Cerebellar nuclear complex (tissue), 1 donor: ENCODE results near the gene ST7L.

ENCODE experiments used
- DNase-seq, 2 experiments: peaks; one replicate each; lab custom pipeline; 2025; lab: John Stamatoyannopoulos, UW

Gene ST7L

DNA sequence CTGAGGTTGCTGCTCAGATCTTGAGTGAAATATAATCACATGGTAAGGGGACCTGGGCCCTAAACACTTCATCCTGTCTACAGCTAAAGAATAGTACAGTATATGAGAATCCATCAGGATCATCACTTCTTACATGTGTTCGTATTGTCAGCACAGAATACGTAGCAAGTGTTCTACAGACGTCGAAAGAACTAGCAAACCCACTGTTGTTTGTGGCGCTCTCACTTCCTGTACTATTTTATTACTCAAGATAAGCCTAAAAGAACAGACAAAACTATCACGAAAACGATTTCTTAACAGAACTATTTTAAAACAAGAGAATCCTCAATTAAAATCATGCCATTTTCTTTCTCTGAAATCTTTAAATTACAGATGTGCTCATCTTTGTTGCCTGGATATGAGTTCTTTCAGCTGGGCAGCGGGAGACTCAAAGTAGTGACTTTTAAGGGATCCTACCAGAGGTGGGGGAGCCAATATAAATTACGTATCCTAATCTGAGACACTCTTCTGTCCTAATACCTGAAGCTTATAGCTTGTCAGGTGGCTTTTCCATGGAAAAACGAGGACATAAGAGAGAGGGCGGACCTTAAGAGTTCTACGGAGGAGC is 724 bp downstream of the ST7L start:
- DNase-seq: no peak

DNA sequence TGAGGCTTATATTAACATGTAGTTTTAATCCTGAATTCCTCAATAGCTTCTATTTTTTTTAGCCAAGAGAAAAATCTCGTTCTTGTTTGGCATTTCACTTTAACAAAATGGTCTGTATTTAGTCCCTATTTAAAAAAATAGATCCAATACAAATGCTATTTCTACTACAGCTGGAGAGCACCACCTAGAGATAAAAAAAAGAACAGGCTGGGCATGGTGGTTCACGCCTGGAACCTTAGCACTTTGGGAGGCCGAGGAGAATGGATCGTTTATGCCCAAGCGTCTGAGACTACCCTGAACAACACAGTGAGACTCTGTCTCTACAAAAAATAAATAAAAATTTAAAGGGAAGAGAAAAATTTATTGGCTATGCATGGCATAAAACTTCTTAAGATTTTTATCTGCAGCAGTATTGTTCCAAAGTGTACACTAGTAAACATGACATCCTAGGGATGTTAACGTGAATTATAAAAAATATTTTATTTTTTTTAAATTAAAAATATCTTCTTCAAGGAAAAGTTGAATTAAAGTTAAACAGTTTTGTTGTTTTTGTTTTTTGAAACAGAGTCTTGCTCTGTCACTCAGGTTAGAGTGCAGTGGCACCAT is 4.4 kb downstream of the ST7L start:
- no peak for DNase-seq

DNA sequence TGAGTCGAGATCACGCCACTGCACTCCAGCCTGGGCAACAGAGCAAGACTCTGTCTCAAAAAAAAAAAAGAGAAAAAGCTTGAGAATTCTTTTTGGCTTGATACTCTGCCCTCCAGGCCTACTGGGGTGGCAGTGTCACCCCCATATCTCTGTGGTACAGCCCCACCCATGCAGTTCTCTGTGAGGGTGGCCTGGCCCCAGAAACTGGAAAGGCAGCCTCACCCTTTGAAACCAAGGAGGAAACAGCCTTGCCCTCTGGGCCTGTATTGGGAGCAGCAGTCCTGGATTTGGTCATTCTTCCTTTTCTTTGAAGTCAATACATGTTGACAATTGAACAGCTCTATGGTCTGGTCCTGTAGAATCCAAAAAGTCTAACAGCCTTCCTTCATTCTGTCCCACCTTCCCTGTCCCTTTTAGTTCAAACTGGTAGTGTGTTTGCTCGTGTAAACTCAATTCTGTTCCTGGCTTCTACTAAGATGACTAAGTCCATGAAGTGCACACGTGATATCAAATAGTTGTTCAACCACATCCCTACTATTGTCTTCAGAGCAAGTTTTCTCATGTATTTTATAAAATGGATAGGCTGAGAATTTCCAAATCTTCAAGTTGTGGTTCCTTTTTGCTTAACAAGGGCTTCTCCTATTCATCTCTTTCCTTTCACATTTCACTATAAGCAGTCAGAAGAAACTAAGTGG is 13.2 kb downstream of the ST7L start:
- DNase-seq: no peak

DNA sequence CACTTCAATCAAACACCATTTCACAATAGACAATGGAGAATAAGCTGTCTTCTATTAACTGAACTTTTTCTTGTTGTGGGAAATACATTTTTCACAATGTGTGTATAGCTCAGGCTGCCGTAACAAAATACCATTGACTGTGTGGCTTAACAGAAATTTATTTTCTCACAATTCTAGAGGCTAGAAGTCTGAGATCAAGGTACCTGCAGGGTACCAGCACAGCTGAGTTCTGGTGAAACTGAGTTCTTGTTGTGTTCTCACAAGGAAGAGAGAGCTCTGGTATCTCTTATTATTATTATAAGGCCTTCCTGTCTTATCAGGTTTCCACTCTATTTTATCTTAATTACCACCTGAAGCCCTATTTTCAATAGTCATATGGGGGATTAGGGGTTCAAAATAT is 15.4 kb downstream of the ST7L start:
- DNase-seq: no peak

DNA sequence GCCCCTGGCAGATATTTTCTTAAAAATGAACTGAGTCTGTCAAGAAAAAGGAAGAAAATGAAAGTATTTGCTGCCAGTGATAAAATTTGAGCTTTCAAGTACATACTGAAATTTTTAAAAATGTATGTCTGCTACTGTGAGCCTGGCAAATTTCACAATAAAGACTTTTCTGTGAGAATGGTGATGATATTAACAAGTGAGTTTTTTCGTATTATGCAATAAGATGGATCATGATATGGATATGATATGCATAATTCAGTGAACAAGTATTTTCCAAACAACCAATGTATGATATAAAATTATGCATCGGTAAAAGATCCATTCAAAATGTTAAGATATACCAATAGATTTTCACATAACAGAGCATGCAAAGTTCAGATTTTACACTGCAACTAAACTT is 15.9 kb downstream of the ST7L start:
- DNase-seq: no peak

DNA sequence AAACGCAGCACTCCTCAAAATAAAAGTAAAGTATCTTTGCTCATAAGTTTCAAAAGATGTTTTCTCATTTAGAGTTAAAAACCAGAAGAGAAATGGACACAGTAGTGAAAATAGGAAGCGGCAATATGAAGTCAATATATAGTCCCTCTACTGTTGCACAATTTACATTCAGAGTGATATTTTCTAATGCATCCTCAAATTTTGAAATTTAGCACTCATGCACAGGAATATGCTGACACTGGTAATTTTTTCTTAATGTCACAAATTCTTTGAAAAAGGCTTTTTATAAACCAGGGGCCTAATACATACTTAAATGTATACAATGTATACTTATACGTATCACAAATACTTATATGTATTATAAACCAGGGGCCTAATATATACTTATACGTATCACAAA is 19.5 kb downstream of the ST7L start:
- DNase-seq: no peak

DNA sequence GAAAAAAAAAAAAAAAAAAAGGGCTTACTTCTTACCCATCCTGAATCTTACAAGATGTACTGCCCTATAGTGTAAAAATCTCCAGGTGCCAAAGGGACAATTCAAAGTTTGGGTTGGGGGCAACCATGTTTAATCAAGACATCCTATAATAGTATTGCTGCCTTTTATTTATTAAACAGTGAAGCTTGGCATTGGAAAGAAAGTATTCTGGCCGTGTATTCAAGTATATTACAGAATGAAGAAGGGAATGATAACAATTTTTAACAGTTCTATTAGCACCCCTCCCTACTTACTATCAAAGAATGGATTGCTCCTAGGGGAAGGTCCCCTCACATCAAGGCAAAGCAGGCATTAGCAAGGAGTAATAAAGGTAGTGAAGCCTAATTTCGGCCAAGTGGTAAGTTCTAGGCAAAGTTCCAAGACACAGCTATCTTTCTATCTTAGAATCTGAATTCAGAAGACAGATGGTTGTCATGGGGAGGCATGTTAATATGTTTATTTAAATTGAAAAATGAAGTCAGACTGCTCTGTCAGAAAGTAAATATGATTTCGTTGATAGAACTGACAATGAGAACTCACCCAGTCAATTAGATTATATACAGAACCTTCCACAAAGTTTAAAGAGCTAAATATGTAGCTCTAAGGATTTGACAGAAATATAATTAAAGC is 24.6 kb downstream of the ST7L start:
- DNase-seq: no peak

DNA sequence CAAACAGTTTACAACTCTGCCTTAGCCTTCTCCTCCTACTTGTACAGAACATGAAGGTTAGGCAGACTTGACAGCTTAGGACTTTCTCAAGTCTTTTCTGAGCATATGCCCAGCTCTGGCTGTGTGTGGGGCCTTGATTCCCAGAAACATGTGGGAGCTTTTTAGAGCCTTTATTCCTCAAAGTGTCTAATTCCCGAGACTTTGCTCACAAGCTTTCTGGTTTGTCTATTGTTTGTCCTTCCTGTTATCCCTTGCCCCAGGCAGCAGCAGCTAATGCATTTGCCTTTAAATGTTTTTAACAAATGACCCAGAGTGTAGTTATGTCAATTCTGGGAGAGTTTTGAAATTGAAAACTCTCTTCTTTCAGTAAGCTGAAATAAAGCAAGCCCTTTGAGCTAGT is 29.2 kb downstream of the ST7L start:
- DNase-seq: no peak

DNA sequence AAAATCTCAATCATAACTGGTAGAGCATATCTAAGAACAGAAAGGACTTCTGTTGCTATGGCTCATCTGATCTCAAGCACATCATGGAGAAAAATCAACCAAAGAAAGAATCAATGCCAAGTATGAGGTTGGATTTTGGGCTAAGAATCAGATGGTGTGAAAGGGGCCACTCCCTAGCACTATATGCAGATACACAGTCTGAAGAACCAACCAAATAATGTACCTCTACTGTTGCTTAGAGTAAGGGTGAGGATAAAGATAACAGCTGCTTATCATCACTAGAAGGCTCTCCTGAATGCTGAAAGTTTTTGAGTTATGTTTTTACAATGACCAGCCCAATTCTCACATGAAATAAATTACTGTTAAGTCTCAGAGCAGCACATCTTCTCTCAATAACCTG is 35.6 kb downstream of the ST7L start:
- no peak for DNase-seq

DNA sequence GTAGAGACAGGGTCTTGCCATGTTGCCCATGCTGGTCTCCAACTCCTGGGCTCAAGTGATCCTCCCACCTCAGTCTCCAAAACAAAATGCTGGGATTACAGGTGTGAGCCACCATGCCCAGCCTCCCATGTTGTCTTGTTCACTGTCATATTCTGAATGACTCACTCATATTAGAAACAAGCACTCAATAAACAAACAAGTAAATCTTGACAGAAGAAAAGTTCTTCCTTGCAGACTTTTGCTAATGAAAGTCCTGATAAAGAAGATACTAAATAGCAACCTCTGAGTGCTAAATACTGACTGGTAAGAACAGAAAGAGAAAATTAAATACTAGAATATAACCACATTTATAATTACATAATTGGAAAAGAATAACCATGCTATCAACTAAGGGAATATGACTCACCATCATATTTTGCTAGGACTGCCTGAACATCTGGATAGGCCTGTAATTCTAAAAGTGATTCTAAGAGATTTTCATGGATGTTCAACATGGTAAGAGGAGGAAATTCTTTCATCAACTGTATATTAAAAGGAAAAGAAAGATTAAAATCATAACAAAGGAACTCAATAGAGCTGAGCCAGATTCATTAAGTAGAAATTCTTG is 37.3 kb downstream of the ST7L start:
- no peak for DNase-seq

DNA sequence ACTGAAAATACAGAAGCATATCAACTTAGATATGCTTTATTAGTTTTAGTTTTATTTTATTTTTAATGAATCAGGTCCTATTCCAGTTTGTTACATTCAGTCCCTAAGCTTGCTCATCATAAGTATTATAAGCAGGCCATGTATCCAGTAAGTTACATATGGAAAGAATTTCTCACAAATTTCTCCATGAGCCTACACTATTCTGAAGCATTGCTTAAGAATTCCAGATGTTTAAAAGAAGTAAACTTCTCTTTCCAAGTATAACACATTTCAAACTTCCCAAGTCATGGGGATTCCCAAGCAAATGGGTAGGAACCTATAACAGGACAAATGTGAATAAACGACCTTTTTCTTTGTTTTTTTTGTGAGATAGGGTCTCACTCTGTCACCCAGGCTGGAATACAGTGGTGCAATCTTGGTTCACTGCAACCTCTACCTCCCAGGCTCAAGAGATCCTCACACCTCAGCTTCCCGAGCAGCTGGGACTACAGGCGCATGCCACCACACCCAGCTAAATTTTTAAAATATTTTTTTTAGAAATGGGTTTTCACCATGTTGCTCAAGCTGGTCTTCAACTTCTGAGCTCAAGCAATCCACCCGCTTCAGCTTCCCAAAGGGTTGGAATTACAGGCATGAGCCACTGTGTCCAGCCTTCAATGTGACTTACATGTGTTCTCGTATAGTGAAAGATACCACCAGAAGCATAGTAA is 39.0 kb downstream of the ST7L start:
- DNase-seq: no peak

DNA sequence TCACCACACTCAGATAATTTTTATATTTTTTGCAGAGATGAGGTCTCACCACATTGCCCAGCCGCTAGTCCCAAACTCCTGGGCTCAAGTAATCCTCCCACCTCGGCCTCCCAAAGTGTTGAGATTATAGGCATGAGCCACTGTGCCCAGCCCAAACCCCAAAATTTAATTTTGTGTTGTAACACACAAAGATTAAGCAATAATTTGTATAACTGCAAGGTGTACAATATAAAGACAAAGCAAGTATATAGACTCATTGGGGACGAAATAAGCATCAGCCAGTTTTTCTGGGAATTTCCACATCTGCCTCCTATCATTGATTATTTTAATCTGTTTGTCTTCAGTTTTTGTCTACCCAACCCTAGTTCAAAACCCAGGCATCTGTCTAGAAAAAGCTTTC is 42.7 kb downstream of the ST7L start:
- no peak for DNase-seq

DNA sequence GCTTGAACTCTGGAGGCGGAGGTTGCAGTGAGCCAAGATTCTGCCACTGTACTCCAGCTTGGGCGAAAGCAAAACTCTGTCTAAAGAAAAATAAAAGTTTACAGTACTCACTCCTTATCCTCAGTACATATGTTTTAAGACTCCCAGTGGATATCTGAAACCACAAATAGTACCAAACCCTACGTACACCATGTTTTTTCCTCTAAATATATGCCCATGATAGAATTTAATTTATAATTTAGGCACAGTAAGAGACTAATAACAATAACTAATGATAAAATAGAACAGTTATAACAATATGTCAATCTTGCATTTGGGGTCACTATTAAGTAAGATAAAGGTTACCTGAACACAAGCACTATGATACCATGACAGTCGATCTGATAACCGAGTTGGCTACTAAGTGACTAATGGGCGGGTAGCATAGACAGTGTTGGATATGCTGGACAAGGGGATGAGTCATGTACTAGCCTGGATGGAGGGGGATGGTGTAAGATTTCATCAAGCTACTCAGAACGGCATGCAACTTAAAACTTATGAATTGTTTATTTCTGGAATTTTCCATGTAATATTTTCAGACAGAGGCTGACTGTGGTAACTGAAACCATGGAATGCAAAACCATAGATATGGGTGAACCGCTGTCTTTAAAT is 43.7 kb downstream of the ST7L start:
- no peak for DNase-seq

DNA sequence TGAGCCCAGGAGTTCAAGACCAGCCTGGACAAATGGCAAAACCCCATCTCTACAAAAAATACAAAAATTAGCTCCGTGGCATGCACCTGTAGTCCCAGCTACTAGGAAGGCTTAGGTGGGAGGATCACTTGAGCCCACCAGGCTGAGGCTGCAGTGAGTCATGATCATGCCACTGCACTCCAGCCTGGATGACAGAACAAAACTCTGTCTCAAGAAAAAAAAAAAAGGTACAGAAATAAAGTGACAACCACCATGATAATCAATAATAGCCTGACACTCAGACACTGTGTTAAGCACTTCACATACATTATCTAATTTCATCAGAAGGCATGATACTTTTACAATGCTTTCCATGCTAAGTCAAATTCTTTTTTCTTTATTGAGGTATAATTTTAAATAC is 53.1 kb downstream of the ST7L start:
- DNase-seq: no peak

DNA sequence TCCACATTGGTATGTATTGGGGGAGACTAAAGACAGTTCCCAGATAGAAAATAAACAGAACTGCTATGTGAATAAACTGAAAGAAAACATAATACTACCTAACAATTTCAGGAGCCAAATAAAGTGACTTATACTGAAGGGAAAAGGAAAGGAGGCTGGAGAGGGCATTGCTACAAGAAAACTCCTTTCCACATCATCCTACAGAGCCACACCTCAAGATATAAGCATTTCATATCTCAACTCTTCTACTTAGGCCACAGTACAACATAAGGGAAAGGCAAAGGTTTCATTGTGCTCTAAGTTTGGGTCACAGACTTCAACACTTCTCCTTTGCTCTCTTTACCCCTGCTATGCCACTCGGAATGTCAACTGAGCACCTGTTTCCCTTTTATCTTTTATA is 54.9 kb downstream of the ST7L start:
- DNase-seq: no peak

DNA sequence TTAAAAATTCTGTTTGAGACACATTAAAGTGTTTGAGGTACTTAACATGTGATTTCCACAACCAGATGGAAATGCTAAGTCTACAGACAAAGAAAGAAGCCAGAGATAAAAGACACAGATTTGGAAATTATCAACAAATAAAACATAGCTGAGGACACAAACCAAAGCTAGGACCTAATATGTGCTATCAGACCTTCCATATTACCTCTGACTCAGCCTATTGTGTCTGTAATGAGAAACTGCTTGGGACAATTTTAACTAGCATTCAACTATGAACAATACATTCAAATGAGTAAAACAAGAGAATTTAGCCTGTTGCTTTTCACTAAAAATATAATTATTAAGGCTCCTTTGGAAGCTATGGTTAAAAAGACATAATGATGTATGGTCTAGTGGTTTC is 55.6 kb downstream of the ST7L start:
- no peak for DNase-seq

DNA sequence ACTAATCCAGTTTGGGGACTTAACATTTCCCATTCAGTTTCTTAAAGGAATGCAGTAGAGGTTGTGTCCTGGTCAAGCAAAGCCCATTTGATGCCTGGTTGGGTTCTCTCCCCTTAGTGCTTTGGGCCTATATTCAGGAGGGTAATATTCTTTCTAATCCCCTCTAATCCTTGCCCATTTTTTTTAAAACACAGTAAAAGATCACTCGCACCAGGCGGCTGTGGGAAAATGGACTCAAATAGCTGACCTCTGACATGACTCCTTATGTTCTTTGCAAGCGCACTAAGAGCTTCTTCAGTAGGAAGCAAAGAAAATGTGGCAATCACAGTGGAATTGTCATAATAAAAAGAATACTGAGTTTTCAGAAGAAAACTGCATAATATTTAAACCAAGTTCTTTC is 60.3 kb downstream of the ST7L start:
- no peak for DNase-seq

DNA sequence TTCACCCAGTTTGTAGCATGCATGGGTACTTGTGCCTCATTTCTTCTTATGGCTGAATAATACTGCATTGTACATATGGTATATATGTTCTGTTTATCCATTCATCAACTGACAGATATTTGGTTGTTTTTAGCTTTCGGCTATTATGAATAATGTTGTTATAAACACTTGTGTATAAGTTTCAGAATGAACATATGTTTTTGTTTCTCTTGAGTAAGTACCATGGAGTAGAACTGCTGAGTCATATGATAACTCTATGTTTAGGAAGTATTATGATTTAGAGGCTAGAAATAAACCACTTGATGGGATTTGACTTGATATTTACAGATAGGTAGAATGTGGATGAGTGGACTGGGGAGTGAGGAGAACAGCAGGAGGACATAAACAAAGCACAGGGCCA is 61.6 kb downstream of the ST7L start:
- no peak for DNase-seq

DNA sequence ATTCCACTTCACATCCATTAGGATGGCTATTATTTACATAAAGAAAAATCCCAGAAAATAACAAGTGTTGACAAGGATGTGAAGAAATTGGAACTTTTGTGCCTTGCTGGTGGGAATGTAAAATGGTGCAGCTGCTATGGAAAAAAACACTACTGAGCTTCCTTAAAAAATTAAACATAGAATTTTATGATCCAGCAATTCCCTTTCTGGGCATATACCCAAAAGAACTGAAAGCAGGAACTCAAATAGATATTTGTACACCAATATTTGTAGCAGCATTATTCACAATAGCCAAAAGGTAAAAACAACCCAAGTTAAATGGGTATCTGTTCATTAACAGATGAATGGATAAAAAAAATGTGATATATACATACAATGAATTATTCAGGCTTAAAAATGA is 64.5 kb downstream of the ST7L start:
- no peak for DNase-seq

DNA sequence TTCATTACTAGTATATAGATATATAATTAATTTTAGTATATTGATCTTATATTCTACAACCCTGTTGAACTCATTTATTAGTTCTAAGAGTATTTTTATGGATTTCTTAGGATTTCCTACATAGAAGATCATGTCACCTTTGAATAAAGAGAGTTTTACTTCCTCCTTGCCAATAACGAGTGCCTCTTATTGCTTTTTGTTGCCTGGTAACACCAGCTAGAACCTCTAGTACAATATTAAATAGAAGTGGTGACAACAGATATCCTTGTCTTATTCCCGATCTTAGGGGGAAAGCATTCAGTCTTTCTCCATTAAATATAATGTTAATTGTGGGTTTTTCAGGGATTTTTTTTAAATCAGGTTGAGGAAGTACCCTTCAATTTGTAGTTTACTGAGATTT is 69.4 kb downstream of the ST7L start:
- no peak for DNase-seq

DNA sequence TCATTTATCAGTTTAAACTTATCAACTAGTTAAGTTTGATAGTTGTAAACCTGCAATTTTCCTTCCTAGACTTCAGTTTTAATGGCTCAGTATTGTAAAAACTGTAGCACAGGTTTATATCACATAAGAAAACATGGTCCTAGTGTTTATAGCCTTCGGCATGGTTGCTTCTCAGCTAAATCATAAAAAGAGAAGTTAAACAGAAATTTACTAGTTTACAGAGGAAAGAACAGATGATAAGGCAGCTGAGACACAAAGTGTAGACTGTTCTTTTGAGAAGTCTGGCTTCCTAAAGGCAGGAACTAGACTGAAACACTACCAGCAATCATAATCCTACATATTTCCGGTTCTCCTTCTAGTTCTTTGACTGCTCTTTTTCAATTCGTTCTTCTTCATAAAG is 70.4 kb downstream of the ST7L start:
- no peak for DNase-seq

DNA sequence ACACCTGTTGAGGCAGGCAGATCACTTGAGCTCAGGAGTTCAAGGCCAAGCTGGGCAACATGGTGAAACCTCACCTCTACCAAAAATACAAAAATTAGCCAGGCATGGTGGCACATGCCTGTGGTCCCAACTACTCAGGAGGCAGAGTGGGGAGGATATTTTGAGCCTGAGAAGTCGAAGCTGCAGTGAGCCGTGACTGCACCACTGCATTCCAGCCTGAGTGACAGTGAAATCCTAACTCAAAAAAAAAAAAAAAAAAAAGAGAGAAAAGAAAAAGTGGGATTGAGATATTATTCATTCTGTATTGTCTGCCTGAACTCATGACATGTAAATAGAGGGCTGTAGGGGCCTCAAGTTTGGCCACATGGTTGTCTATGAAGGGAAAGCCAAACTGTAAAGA is 72.9 kb downstream of the ST7L start:
- no peak for DNase-seq
